ENCODE results near the gene SDHAF1. TPM values are rescaled to one million over a fixed set of nuclear protein-coding genes. Genes with fewer than 3 reads are reported as not detected.

Gene SDHAF1
- total RNA-seq, 2 experiments from 2014 or later = 15.6 to 16.8 TPM

- Mint-ChIP-seq H3K9me3 (no peaks in the 10 kb centered on the region), H3K27me3 (no peaks in the 10 kb centered on the region), H3K27ac (peak overlapping the region; percentile 37), H3K4me3 (peak overlapping the region; percentile 50), H3K36me3 (ENCODE audit: low read depth) (peaks cover 3% of the 10 kb centered on the region), H3K4me1 (peaks cover 40% of the 10 kb centered on the region)
- ChIA-PET CTCF (interaction anchor here (0.6 to 0.7 kb wide), 2 partner anchors 19 to 268 kb away, joined by 3 read pairs; no protein-coding TSS in a partner anchor), POLR2A (no interaction called here)
- no peak for DNase-seq
Measured at GRCh38 chr19:36009633-36010379, 14.8 kb downstream of the SDHAF1 start.

- no peak overlapping the region for H3K27ac Mint-ChIP-seq
- H3K4me3 Mint-ChIP-seq = no peak overlapping the region
- no peaks in the 10 kb centered on the region for H3K9me3 Mint-ChIP-seq
- no peaks in the 10 kb centered on the region for H3K27me3 Mint-ChIP-seq
- CTCF ChIA-PET = interaction anchor here (0.7 kb wide), 1 partner anchor 19 kb away, joined by 3 read pairs; no protein-coding TSS in a partner anchor
- no peak for DNase-seq
- POLR2A ChIA-PET = no interaction called here
- H3K4me1 Mint-ChIP-seq = peaks cover 46% of the 10 kb centered on the region
- H3K36me3 Mint-ChIP-seq (ENCODE audit: low read depth) = peaks cover 3% of the 10 kb centered on the region
Measured at GRCh38 chr19:36010402-36010801, 15.4 kb downstream of the SDHAF1 start.

GRCh38 chr19:36013280-36014011, 18.5 kb downstream of the SDHAF1 start:
- peaks cover 3% of the 10 kb centered on the region for H3K36me3 Mint-ChIP-seq (ENCODE audit: low read depth)
- no peaks in the 10 kb centered on the region for H3K27me3 Mint-ChIP-seq
- H3K4me1 Mint-ChIP-seq = peaks cover 52% of the 10 kb centered on the region
- H3K4me3 Mint-ChIP-seq = peak overlapping the region; percentile 95
- CTCF ChIA-PET = interaction anchor here (0.6 to 1.0 kb wide), 4 partner anchors 8 to 276 kb away, joined by 3 to 4 read pairs (median 4); no protein-coding TSS in a partner anchor
- no peaks in the 10 kb centered on the region for H3K9me3 Mint-ChIP-seq
- POLR2A ChIA-PET = interaction anchor here (0.6 to 1.0 kb wide), 2 partner anchors 41 to 299 kb away, joined by 3 read pairs; partner anchors contain the start of gene THAP8
- H3K27ac Mint-ChIP-seq = peak overlapping the region; percentile 94
- DNase-seq = no peak

- ChIA-PET CTCF (interaction anchor here (0.6 to 1.0 kb wide), 3 partner anchors 16 to 277 kb away, joined by 3 to 4 read pairs (median 3); no protein-coding TSS in a partner anchor), POLR2A (interaction anchor here (0.6 to 1.0 kb wide), 2 partner anchors 40 to 300 kb away, joined by 3 read pairs; partner anchors contain the start of gene THAP8)
- Mint-ChIP-seq H3K4me3 (peak within 1 kb of the TSS; percentile 95), H3K27ac (peak within 1 kb of the TSS; percentile 94), H3K36me3 (ENCODE audit: low read depth) (peaks cover 3% of the 10 kb centered on the region), H3K9me3 (no peaks in the 10 kb centered on the region), H3K27me3 (no peaks in the 10 kb centered on the region), H3K4me1 (peaks cover 47% of the 10 kb centered on the region)
- peak; percentile 100 for DNase-seq
Measured at GRCh38 chr19:36014012-36014924, 19.3 kb downstream of the SDHAF1 start, which contains the start of gene ALKBH6. TSS of gene ALKBH6 (minus strand) at chr19:36014213. CDS start at chr19:36013397, 816 bp downstream.

- H3K4me1 Mint-ChIP-seq = peaks cover 20% of the 10 kb centered on the region
- peaks cover 4% of the 10 kb centered on the region for H3K36me3 Mint-ChIP-seq (ENCODE audit: low read depth)
- no peak for DNase-seq
- H3K4me3 Mint-ChIP-seq = no peak overlapping the region
- no peaks in the 10 kb centered on the region for H3K27me3 Mint-ChIP-seq
- POLR2A ChIA-PET = no interaction called here
- no peak overlapping the region for H3K27ac Mint-ChIP-seq
- CTCF ChIA-PET = interaction anchor here (0.6 kb wide), 1 partner anchor 9 kb away, joined by 3 read pairs; no protein-coding TSS in a partner anchor
- H3K9me3 Mint-ChIP-seq = no peaks in the 10 kb centered on the region
Measured at GRCh38 chr19:36019061-36019670, 24.2 kb downstream of the SDHAF1 start.

- Mint-ChIP-seq H3K4me1 (no peaks in the 10 kb centered on the region), H3K9me3 (no peaks in the 10 kb centered on the region), H3K4me3 (no peak overlapping the region), H3K27ac (no peak overlapping the region), H3K27me3 (no peaks in the 10 kb centered on the region), H3K36me3 (ENCODE audit: low read depth) (peaks cover 7% of the 10 kb centered on the region)
- ChIA-PET POLR2A (no interaction called here), CTCF (no interaction called here)
- no peak for DNase-seq
Measured at GRCh38 chr19:36023432-36023831, 28.4 kb downstream of the SDHAF1 start.

- H3K9me3 Mint-ChIP-seq = no peaks in the 10 kb centered on the region
- H3K27me3 Mint-ChIP-seq = no peaks in the 10 kb centered on the region
- ChIA-PET POLR2A (no interaction called here), CTCF (interaction anchor here (0.6 kb wide), 1 partner anchor 37 kb away, joined by 6 read pairs; no protein-coding TSS in a partner anchor)
- DNase-seq = no peak
- no peak overlapping the region for H3K27ac Mint-ChIP-seq
- peaks cover 10% of the 10 kb centered on the region for H3K36me3 Mint-ChIP-seq (ENCODE audit: low read depth)
- no peaks in the 10 kb centered on the region for H3K4me1 Mint-ChIP-seq
- H3K4me3 Mint-ChIP-seq = no peak overlapping the region
Measured at GRCh38 chr19:36025541-36025940, 30.6 kb downstream of the SDHAF1 start.

GRCh38 chr19:36026091-36026876, 31.3 kb downstream of the SDHAF1 start:
- Mint-ChIP-seq H3K36me3 (ENCODE audit: low read depth) (peaks cover 11% of the 10 kb centered on the region), H3K4me1 (no peaks in the 10 kb centered on the region), H3K4me3 (no peak overlapping the region), H3K27me3 (no peaks in the 10 kb centered on the region), H3K9me3 (no peaks in the 10 kb centered on the region), H3K27ac (no peak overlapping the region)
- DNase-seq = no peak
- POLR2A ChIA-PET = interaction anchor here (0.6 kb wide), 1 partner anchor 11 kb away, joined by 3 read pairs; no protein-coding TSS in a partner anchor
- CTCF ChIA-PET = no interaction called here

GRCh38 chr19:36027696-36028095, 32.7 kb downstream of the SDHAF1 start:
- H3K4me1 Mint-ChIP-seq = peaks cover 4% of the 10 kb centered on the region
- ChIA-PET POLR2A (no interaction called here), CTCF (interaction anchor here (1.5 kb wide), 1 partner anchor 9 kb away, joined by 3 read pairs; no protein-coding TSS in a partner anchor)
- H3K27me3 Mint-ChIP-seq = no peaks in the 10 kb centered on the region
- H3K4me3 Mint-ChIP-seq = no peak overlapping the region
- peaks cover 11% of the 10 kb centered on the region for H3K36me3 Mint-ChIP-seq (ENCODE audit: low read depth)
- DNase-seq = no peak
- H3K9me3 Mint-ChIP-seq = no peaks in the 10 kb centered on the region
- H3K27ac Mint-ChIP-seq = no peak overlapping the region

GRCh38 chr19:36028313-36029041, 33.5 kb downstream of the SDHAF1 start:
- Mint-ChIP-seq H3K4me1 (peaks cover 8% of the 10 kb centered on the region), H3K27ac (no peak overlapping the region), H3K4me3 (no peak overlapping the region), H3K27me3 (no peaks in the 10 kb centered on the region), H3K9me3 (no peaks in the 10 kb centered on the region), H3K36me3 (ENCODE audit: low read depth) (peaks cover 8% of the 10 kb centered on the region)
- no peak for DNase-seq
- ChIA-PET POLR2A (interaction anchor here (0.6 kb wide), 1 partner anchor 172 kb away, joined by 5 read pairs; no protein-coding TSS in a partner anchor), CTCF (interaction anchor here (0.7 to 1.5 kb wide), 2 partner anchors 10 to 18 kb away, joined by 3 read pairs; no protein-coding TSS in a partner anchor)
